OCI-LY7 (cell line): ENCODE measurements around the gene F7. TPM values are rescaled to one million over a fixed set of nuclear protein-coding genes. Genes with fewer than 3 reads are reported as not detected.

Experiments
- BruUV-seq: library from RNA; stranded (reverse); fragments of 400-500 nt; replicated peaks from 2 replicates; lab custom pipeline; 2021; lab: Mats Ljungman, UMichigan
- CTCF ChIA-PET: fragments of 300-600 bp; sonication (Branson Sonifier 250); formaldehyde crosslinking; loops from one replicate; lab custom pipeline; 2022; ENCODE audit warnings: antibody characterized with exemption; ENCODE audit not compliant: unreplicated experiment; lab: Charles Lee
- POLR2A ChIA-PET: fragments of 300-600 bp; sonication (Branson Sonifier 250); formaldehyde crosslinking; loops from one replicate; lab custom pipeline; 2022; ENCODE audit warnings: antibody characterized with exemption; lab: Charles Lee
- DNase-seq: peaks from one replicate; pipeline ENCODE4 v3.0.0-alpha.2; 2015; ENCODE audit warnings: low spot score
- H2AFZ ChIP-seq: fragments of 200-600 bp; sonication (generic), shearing (Covaris generic); 2 replicates; pipeline ENCODE4 v1.6.1; 2014; ENCODE audit warnings: mild to moderate bottlenecking, antibody characterized with exemption, low read length, moderate library complexity
- H3K27ac ChIP-seq: fragments of 200-600 bp; sonication (generic); 2 replicates; pipeline ENCODE4 v1.5.1; 2014; ENCODE audit warnings: mixed run types, low read depth, mild to moderate bottlenecking, moderate library complexity, low read length, inconsistent platforms; ENCODE audit not compliant: poor library complexity, severe bottlenecking
- H3K36me3 ChIP-seq: fragments of 200-600 bp; sonication (generic); 2 replicates; pipeline ENCODE4 v1.6.1; 2014; ENCODE audit warnings: mild to moderate bottlenecking, antibody characterized with exemption, low read length, moderate library complexity, mixed read lengths; ENCODE audit not compliant: insufficient read depth
- H3K4me1 ChIP-seq: fragments of 200-600 bp; sonication (generic); 2 replicates; pipeline ENCODE4 v1.5.1; 2014; ENCODE audit warnings: mild to moderate bottlenecking, low read length; ENCODE audit not compliant: insufficient read depth, poor library complexity, severe bottlenecking
- H3K4me2 ChIP-seq: fragments of 200-600 bp; sonication (generic); 2 replicates; pipeline ENCODE4 v1.6.1; 2014; ENCODE audit warnings: mild to moderate bottlenecking, low read length
- H3K4me3 ChIP-seq: fragments of 200-600 bp; sonication (generic); 2 replicates; pipeline ENCODE4 v1.5.1; 2014; ENCODE audit warnings: mild to moderate bottlenecking, low read depth, low read length; ENCODE audit not compliant: poor library complexity, severe bottlenecking
- H3K79me2 ChIP-seq: fragments of 200-600 bp; sonication (generic); 2 replicates; pipeline ENCODE4 v1.6.1; 2016; ENCODE audit warnings: low read depth, mild to moderate bottlenecking, low read length, moderate library complexity, mixed read lengths; ENCODE audit not compliant: insufficient read depth
- H3K9me2 ChIP-seq: fragments of 200-600 bp; sonication (generic); 2 replicates; pipeline ENCODE4 v1.6.1; 2016; ENCODE audit warnings: mild to moderate bottlenecking, low read length, mixed read lengths; ENCODE audit not compliant: insufficient read depth
- H3K9me3 ChIP-seq: fragments of 200-600 bp; sonication (generic); 2 replicates; pipeline ENCODE4 v1.6.1; 2014; ENCODE audit warnings: mild to moderate bottlenecking, mixed run types, low read length, mixed read lengths
- H4K20me1 ChIP-seq: fragments of 200-600 bp; sonication (generic); 2 replicates; pipeline ENCODE4 v1.6.1; 2014; ENCODE audit warnings: mild to moderate bottlenecking, antibody characterized with exemption, low read length, moderate library complexity, mixed read lengths; ENCODE audit not compliant: insufficient read depth
- EZH2phosphoT487 ChIP-seq: fragments of 200-600 bp; sonication (generic); IDR thresholded peaks from 2 replicates; pipeline ENCODE4 v1.6.1; 2018; ENCODE audit warnings: low read depth, borderline replicate concordance, mild to moderate bottlenecking, mixed run types, antibody characterized with exemption, low read length, moderate library complexity, mixed read lengths
- intact Hi-C: fragments of 100-400 bp; cut with micrococcal nuclease; formaldehyde crosslinking; loops from one replicate; pipeline ENCODE4 v1.10.0; 2022; ENCODE audit not compliant: unreplicated experiment
- total RNA-seq, 2 experiments: library from RNA; depleted of rRNA in 1 of 2; stranded (reverse); fragments of >200 nt in 1 of 2; shearing (Covaris generic) in 1 of 2; gene quantifications; 2 replicates each; pipeline ENCODE4 v1.2.3, GENCODE V29; 2014 to 2022
- TF ChIP-seq, protein P1 (sequence below): fragments of 200-600 bp; sonication (generic); conservative IDR thresholded peaks from 2 replicates; pipeline ENCODE4 v1.5.1; 2014; ENCODE audit warnings: mild to moderate bottlenecking, antibody characterized with exemption, low read length, moderate library complexity, mixed read lengths

The F7 gene
- total RNA-seq, 2 experiments from 2014 or later: not detected

- BruUV-seq: no TSS peak
Measured at GRCh38 chr13:113148407-113148806, 42.8 kb downstream of the F7 start.

GRCh38 chr13:113148940-113149503 is 43.4 kb downstream of the F7 start:
- no peak for TF ChIP-seq EZH2phosphoT487
- TF ChIP-seq, protein P1, sequence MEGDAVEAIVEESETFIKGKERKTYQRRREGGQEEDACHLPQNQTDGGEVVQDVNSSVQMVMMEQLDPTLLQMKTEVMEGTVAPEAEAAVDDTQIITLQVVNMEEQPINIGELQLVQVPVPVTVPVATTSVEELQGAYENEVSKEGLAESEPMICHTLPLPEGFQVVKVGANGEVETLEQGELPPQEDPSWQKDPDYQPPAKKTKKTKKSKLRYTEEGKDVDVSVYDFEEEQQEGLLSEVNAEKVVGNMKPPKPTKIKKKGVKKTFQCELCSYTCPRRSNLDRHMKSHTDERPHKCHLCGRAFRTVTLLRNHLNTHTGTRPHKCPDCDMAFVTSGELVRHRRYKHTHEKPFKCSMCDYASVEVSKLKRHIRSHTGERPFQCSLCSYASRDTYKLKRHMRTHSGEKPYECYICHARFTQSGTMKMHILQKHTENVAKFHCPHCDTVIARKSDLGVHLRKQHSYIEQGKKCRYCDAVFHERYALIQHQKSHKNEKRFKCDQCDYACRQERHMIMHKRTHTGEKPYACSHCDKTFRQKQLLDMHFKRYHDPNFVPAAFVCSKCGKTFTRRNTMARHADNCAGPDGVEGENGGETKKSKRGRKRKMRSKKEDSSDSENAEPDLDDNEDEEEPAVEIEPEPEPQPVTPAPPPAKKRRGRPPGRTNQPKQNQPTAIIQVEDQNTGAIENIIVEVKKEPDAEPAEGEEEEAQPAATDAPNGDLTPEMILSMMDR: no peak
- ChIA-PET CTCF (no interaction called here), POLR2A (no interaction called here)
- Histone ChIP-seq H3K27ac (no peak overlapping the region), H3K9me3 (no peaks in the 10 kb centered on the region), H3K9me2 (no peaks in the 10 kb centered on the region), H3K36me3 (no peaks in the 10 kb centered on the region), H4K20me1 (no peaks in the 10 kb centered on the region), H3K4me3 (no peak overlapping the region), H3K79me2 (no peaks in the 10 kb centered on the region), H3K4me1 (peaks cover 3% of the 10 kb centered on the region), H3K4me2 (no peak overlapping the region), H2AFZ (no peak overlapping the region)
- intact Hi-C loops: no loop called here
- BruUV-seq: no TSS peak
- no peak for DNase-seq

More at GRCh38 chr13:113148407-113148806, 42.8 kb downstream of the F7 start:
- CTCF ChIA-PET: no interaction called here
- Histone ChIP-seq H3K9me3 (no peaks in the 10 kb centered on the region), H3K36me3 (no peaks in the 10 kb centered on the region), H3K9me2 (no peaks in the 10 kb centered on the region), H3K4me1 (peaks cover under 1% of the 10 kb centered on the region), H2AFZ (no peak overlapping the region), H4K20me1 (no peaks in the 10 kb centered on the region), H3K79me2 (no peaks in the 10 kb centered on the region), H3K27ac (no peak overlapping the region), H3K4me3 (no peak overlapping the region), H3K4me2 (no peak overlapping the region)
- TF ChIP-seq, protein P1: no peak
- no peak for TF ChIP-seq EZH2phosphoT487
- no peak for DNase-seq
- POLR2A ChIA-PET: no interaction called here
- intact Hi-C loops: no loop called here

DNA sequence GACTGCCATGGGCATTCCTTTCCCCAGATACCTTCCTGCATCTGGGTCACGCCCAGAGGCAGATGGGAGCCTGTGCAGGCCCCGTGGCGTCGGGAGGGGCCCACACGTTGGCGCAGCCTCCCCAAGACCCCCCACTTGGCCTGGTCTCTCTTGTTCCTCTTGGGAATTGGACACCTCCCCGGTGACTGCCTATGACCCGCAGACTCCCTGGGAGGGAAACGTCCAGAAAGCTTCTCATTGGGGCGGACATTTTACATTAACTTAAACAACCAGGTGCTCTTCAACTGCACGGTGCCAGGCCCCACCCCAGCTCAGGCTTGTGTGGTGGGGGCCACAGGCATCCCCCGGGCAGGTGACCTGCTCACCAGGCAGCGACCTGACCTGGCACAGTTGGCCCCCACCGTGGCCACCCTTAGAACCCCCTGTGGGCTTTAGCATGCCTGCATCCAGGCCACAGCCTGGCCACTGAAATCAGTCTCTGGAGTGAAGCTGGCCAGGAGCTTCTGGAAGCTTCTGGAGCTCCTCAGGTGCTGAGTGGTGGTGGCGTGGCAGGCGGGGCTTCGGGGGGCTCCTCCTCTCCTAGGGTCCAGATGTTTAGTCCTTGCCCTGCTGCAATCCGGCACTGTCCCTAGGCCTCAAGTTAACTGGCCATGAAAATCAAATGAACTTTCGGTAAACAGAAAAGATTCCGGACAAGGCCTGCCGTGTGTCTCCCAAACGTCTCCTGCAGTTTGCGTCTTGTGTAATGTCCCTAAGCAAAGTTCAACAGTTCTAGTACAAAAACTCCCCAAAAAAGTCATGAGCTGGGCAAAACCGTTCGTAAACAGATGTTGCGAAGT is 44.3 kb downstream of the F7 start:
- ChIA-PET CTCF (no interaction called here), POLR2A (no interaction called here)
- Histone ChIP-seq H3K36me3 (no peaks in the 10 kb centered on the region), H3K9me2 (no peaks in the 10 kb centered on the region), H3K79me2 (no peaks in the 10 kb centered on the region), H2AFZ (no peak overlapping the region), H3K4me2 (no peak overlapping the region), H3K27ac (no peak overlapping the region), H3K4me1 (peaks cover 3% of the 10 kb centered on the region), H3K9me3 (no peaks in the 10 kb centered on the region), H3K4me3 (no peak overlapping the region), H4K20me1 (no peaks in the 10 kb centered on the region)
- no peak for DNase-seq
- no peak for TF ChIP-seq EZH2phosphoT487
- TF ChIP-seq, protein P1: no peak
- intact Hi-C loops: no loop called here
- no TSS peak for BruUV-seq
